K562 (cell line): Measurements from ENCODE around the gene ZNF544. TPM values are rescaled to one million over a fixed set of nuclear protein-coding genes. Genes with fewer than 3 reads are reported as not detected.

ENCODE experiments used
- ARID1B ChIP-seq: fragments of 450-650 bp; IDR thresholded peaks from 2 replicates; pipeline ENCODE4 v1.6.1; 2016; ENCODE audit warnings: antibody characterized with exemption, mild to moderate bottlenecking, inconsistent platforms
- CBFA2T3 ChIP-seq: fragments of 450-650 bp; IDR thresholded peaks from 2 replicates; pipeline ENCODE4 v1.6.1; 2017
- FUS ChIP-seq: fragments of 200-400 bp; formaldehyde crosslinking; optimal IDR thresholded peaks from 2 replicates; pipeline ENCODE3; 2017; ENCODE audit warnings: low read depth, low read length
- HEY1 ChIP-seq: fragments of 250-450 bp; sonication (Bioruptor Pico); IDR thresholded peaks from 2 replicates; pipeline ENCODE4 v1.5.0; 2020; ENCODE audit warnings: mild to moderate bottlenecking, moderate library complexity, borderline replicate concordance
- KLF6 ChIP-seq: fragments of 250-450 bp; sonication (Bioruptor Pico); IDR thresholded peaks from 2 replicates; pipeline ENCODE4 v1.4.0; 2020; ENCODE audit warnings: mild to moderate bottlenecking, moderate library complexity, borderline replicate concordance
- MAFG ChIP-seq: fragments of 450-650 bp; conservative IDR thresholded peaks from 2 replicates; pipeline ENCODE4 v1.6.1; 2016; ENCODE audit warnings: missing genetic modification characterization, missing compliant biosample characterization
- MAFK ChIP-seq: IDR thresholded peaks from 2 replicates; pipeline ENCODE4 v1.6.1; 2011; ENCODE audit warnings: low read length, improper control_type of control experiment
- NELFE ChIP-seq: IDR thresholded peaks from 2 replicates; pipeline ENCODE4 v1.6.1; 2011; ENCODE audit warnings: mild to moderate bottlenecking; ENCODE audit not compliant: insufficient read depth, insufficient read length
- NR4A1 ChIP-seq, 2 experiments: fragments of 250-450 bp in 1 of 2; fragments of 450-650 bp in 1 of 2; sonication (Bioruptor Pico) in 1 of 2; IDR thresholded peaks; 2 replicates each; pipeline versions ENCODE4 v1.4.0 to v1.6.1; 2016 to 2020; ENCODE audit warnings: mild to moderate bottlenecking in 2 of 2, missing compliant biosample characterization in 1 of 2, missing genetic modification characterization in 1 of 2, moderate library complexity in 1 of 2
- POLR2AphosphoS5 ChIP-seq: IDR thresholded peaks from 2 replicates; pipeline ENCODE4 v1.6.1; 2011; ENCODE audit warnings: mild to moderate bottlenecking, low read depth, low read length, moderate library complexity; ENCODE audit not compliant: control insufficient read depth, insufficient read depth
- PRPF4 ChIP-seq: fragments of 200-400 bp; formaldehyde crosslinking; IDR thresholded peaks from one replicate; pipeline ENCODE4 v1.6.1; 2017; ENCODE audit warnings: low read length, low read depth, mild to moderate bottlenecking; ENCODE audit not compliant: insufficient read depth, poor library complexity, severe bottlenecking
- RBM22 ChIP-seq: fragments of 200-400 bp; formaldehyde crosslinking; IDR thresholded peaks from 2 replicates; pipeline ENCODE4 v1.6.1; 2018; ENCODE audit warnings: low read length, low read depth; ENCODE audit not compliant: poor library complexity, severe bottlenecking
- RFX5 ChIP-seq: IDR thresholded peaks from 2 replicates; pipeline ENCODE4 v1.6.1; 2011; ENCODE audit warnings: low read depth, mild to moderate bottlenecking, improper control_type of control experiment, low read length
- SP2 ChIP-seq: IDR thresholded peaks from 2 replicates; pipeline ENCODE4 v1.6.1; 2011; ENCODE audit warnings: mild to moderate bottlenecking, low read depth, low read length, moderate library complexity; ENCODE audit not compliant: poor library complexity, severe bottlenecking; ENCODE audit errors: extremely low read depth
- SRSF9 ChIP-seq: fragments of 200-400 bp; formaldehyde crosslinking; IDR thresholded peaks from 2 replicates; pipeline ENCODE4 v1.6.1; 2017; ENCODE audit warnings: low read depth, low read length, borderline replicate concordance
- ZNF239 ChIP-seq: fragments of 250-450 bp; sonication (Bioruptor Pico); IDR thresholded peaks from 2 replicates; pipeline ENCODE4 v1.4.0; 2020; ENCODE audit warnings: mild to moderate bottlenecking
- polyA plus RNA-seq, 8 experiments: library from polyadenylated mRNA; depleted of rRNA in 4 of 8; stranded (reverse) in 5 of 8; unstranded in 3 of 8; fragments of >200 nt; fragmentation: Nextera tagmentation in 2 of 8; fragmentation: Illumina TruSeq in 1 of 8; extraction: Ambion mirVana in 2 of 8; extraction: Trizol in 1 of 8; gene quantifications; 2 replicates each; pipeline versions ENCODE4 v1.2.1 to v1.2.3, GENCODE V29; 2011 to 2014; ENCODE audit warnings: inconsistent platforms in 1 of 8, missing spikeins in 1 of 8
- total RNA-seq, 7 experiments: library from RNA; depleted of rRNA in 6 of 7; stranded (reverse); fragments of >200 nt in 6 of 7; fragmentation: Illumina TruSeq in 2 of 7; extraction: Trizol in 2 of 7; gene quantifications; 2 replicates each; pipeline versions ENCODE4 v1.2.1 to v1.2.3, GENCODE V29; 2011 to 2021; ENCODE audit warnings: low replicate concordance in 1 of 7
- TF ChIP-seq, protein P1 (sequence below): sonication (generic); formaldehyde crosslinking; IDR thresholded peaks from 2 replicates; pipeline ENCODE4 v1.4.0; 2020; ENCODE audit warnings: mild to moderate bottlenecking, missing genetic modification reagents
- TF ChIP-seq, protein P2 (sequence below): sonication (generic); formaldehyde crosslinking; IDR thresholded peaks from 2 replicates; pipeline ENCODE4 v1.8.1; 2023; ENCODE audit warnings: mild to moderate bottlenecking, missing genetic modification reagents
- TF ChIP-seq, protein P3 (sequence below): fragments of 250-450 bp; sonication (Bioruptor Pico); IDR thresholded peaks from 2 replicates; pipeline ENCODE4 v1.5.0; 2021

Gene ZNF544
- total and polyA plus RNA-seq, 9 of the 15 experiments (the other 6 are each of a cell fraction or from before 2014, with no cell fraction given) = 23.6 to 59.0 (median 41.4) TPM

DNA sequence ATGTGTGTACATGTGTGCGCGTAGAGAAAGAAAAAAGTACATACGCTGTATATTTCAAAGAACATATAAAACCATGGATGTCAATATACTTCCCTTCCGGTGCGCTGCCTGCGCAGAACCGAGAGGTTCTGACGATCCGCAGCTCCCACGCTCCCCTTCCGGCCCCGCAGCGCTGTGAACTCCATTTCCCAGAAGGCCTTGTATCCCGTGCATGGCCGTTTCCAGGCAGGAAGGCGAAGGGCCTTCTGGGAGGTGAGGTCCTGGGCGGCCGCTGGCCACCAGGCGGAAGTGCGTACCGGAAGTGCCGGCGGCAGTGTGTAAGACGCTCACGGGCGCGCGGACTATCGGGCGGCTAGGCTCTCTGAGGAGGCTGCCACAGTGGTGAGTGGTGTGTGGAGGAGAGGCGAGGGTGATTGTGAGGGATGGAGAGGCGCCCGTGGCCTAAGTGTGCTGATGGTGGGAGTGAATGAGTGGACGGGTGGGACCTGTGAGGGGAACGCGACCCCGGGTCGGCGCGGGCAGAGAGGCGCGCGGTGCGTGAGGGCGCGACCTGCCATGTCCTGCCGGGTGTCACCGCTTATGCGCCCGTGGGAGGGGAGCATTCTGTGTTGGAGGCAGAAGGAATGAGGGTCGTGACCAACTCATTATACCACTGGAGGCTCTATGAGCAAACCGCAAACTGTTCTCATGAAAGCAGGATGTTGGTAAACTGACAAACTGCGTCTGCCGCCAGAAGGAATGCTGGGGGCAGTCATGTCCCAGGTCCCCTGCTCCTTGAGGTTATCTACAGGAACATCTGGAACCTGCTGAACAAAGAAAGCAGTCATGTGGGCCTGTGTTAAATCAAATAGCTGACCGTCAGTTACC, 76.6 kb downstream of the ZNF544 start, which contains the start of gene ERVK3-1 (continued):
- TF ChIP-seq PRPF4 (no peak), NR4A1 (CRISPR knock-in tag; IDR thresholded peaks at IDR 0.05) (no peak), NR4A1 (tag; IDR thresholded peaks at IDR 0.05) (0 out of 2 replicates have a peak, but pooled peaks have one; percentile 40), HEY1 (CRISPR knock-in tag) (no peak), FUS (no peak), CBFA2T3 (peak; percentile 54), SP2 (no peak), RFX5 (no peak), KLF6 (CRISPR knock-in tag) (no peak; the same call in 1 of the 2 replicates), SRSF9 (no peak), ZNF239 (CRISPR knock-in tag) (no peak), POLR2AphosphoS5 (peak; percentile 91), RBM22 (peak; percentile 84), MAFG (tag) (no peak), MAFK (no peak), NELFE (no peak), ARID1B (peak; percentile 53)
- TF ChIP-seq, protein P1, sequence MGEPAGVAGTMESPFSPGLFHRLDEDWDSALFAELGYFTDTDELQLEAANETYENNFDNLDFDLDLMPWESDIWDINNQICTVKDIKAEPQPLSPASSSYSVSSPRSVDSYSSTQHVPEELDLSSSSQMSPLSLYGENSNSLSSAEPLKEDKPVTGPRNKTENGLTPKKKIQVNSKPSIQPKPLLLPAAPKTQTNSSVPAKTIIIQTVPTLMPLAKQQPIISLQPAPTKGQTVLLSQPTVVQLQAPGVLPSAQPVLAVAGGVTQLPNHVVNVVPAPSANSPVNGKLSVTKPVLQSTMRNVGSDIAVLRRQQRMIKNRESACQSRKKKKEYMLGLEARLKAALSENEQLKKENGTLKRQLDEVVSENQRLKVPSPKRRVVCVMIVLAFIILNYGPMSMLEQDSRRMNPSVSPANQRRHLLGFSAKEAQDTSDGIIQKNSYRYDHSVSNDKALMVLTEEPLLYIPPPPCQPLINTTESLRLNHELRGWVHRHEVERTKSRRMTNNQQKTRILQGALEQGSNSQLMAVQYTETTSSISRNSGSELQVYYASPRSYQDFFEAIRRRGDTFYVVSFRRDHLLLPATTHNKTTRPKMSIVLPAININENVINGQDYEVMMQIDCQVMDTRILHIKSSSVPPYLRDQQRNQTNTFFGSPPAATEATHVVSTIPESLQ = no peak; the same call in 1 of the 2 replicates
- TF ChIP-seq, protein P2, sequence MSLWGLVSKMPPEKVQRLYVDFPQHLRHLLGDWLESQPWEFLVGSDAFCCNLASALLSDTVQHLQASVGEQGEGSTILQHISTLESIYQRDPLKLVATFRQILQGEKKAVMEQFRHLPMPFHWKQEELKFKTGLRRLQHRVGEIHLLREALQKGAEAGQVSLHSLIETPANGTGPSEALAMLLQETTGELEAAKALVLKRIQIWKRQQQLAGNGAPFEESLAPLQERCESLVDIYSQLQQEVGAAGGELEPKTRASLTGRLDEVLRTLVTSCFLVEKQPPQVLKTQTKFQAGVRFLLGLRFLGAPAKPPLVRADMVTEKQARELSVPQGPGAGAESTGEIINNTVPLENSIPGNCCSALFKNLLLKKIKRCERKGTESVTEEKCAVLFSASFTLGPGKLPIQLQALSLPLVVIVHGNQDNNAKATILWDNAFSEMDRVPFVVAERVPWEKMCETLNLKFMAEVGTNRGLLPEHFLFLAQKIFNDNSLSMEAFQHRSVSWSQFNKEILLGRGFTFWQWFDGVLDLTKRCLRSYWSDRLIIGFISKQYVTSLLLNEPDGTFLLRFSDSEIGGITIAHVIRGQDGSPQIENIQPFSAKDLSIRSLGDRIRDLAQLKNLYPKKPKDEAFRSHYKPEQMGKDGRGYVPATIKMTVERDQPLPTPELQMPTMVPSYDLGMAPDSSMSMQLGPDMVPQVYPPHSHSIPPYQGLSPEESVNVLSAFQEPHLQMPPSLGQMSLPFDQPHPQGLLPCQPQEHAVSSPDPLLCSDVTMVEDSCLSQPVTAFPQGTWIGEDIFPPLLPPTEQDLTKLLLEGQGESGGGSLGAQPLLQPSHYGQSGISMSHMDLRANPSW (CRISPR knock-in tag) = no peak
- TF ChIP-seq, protein P3, sequence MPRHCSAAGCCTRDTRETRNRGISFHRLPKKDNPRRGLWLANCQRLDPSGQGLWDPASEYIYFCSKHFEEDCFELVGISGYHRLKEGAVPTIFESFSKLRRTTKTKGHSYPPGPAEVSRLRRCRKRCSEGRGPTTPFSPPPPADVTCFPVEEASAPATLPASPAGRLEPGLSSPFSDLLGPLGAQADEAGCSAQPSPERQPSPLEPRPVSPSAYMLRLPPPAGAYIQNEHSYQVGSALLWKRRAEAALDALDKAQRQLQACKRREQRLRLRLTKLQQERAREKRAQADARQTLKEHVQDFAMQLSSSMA = no peak
